GM12878 (cell line): ENCODE results near the gene ADK. TPM values are rescaled to one million over a fixed set of nuclear protein-coding genes. Genes with fewer than 3 reads are reported as not detected.

ENCODE experiments used
- ATAC-seq: fragments of 200-7000 bp; cut with Tn5 transposase; 3 replicates; pipeline ENCODE4 v1.9.1; 2020; ENCODE audit warnings: mild to moderate bottlenecking, moderate library complexity
- BruUV-seq: library from RNA; stranded (reverse); fragments of 400-500 nt; replicated peaks from 2 replicates; lab custom pipeline; 2021; lab: Mats Ljungman, UMichigan
- CTCF ChIA-PET: fragments of 300-600 bp; sonication (Branson Sonifier 250); formaldehyde crosslinking; extraction: SDS; loops from one replicate; lab custom pipeline; 2021; ENCODE audit warnings: inconsistent platforms; lab: Yijun Ruan, JAX
- POLR2A ChIA-PET: fragments of 350-600 bp; formaldehyde crosslinking; extraction: SDS; loops from one replicate; lab custom pipeline; 2021; ENCODE audit warnings: inconsistent platforms; lab: Charles Lee
- RAD21 ChIA-PET: fragments of 300-600 bp; sonication (Branson Sonifier 250); formaldehyde crosslinking; loops from one replicate; lab custom pipeline; 2023; ENCODE audit warnings: antibody characterized with exemption; ENCODE audit not compliant: unreplicated experiment; lab: Charles Lee
- SMC1A ChIA-PET: fragments of 300-600 bp; sonication (Branson Sonifier 250); formaldehyde crosslinking; loops from one replicate; lab custom pipeline; 2023; ENCODE audit not compliant: unreplicated experiment, uncharacterized antibody; lab: Charles Lee
- DNase-seq: peaks from one replicate; pipeline ENCODE4 v3.0.0-alpha.2; 2011; ENCODE audit warnings: low read depth, low spot score
- FAIRE-seq: peaks from 3 replicates; lab custom pipeline; 2011; peaks lifted over from hg19 to GRCh38; lab: Jason Lieb, UNC
- H2AFZ ChIP-seq: 2 replicates; pipeline ENCODE4 v1.6.0; 2011; ENCODE audit warnings: low read depth, low read length, control low read depth; ENCODE audit not compliant: control insufficient read depth
- H3K27ac ChIP-seq: 2 replicates; pipeline ENCODE4 v1.5.1; 2011; ENCODE audit warnings: control low read depth; ENCODE audit not compliant: control insufficient read depth, insufficient read depth
- H3K27me3 ChIP-seq, 2 experiments: replicated peaks in 1 of 2; 2 replicates each; pipeline versions ENCODE4 v1.6.0 to v1.6.1; 2011; ENCODE audit warnings: low read length in 1 of 2; ENCODE audit not compliant: control insufficient read depth in 2 of 2, insufficient read depth in 2 of 2
- H3K36me3 ChIP-seq, 2 experiments: 2 replicates each; pipeline ENCODE4 v1.5.1; 2011; ENCODE audit warnings: low read length in 1 of 2; ENCODE audit not compliant: control insufficient read depth in 2 of 2, insufficient read depth in 2 of 2
- H3K4me1 ChIP-seq: 2 replicates; pipeline ENCODE4 v1.6.1; 2011; ENCODE audit warnings: mild to moderate bottlenecking, low read length, moderate library complexity, mixed read lengths; ENCODE audit not compliant: control insufficient read depth, insufficient read depth
- H3K4me2 ChIP-seq: 2 replicates; pipeline ENCODE4 v1.6.0; 2011; ENCODE audit warnings: control low read depth; ENCODE audit not compliant: control insufficient read depth, insufficient read depth
- H3K4me3 ChIP-seq: fragments of 200-600 bp; sonication (generic); 2 replicates; pipeline ENCODE4 v1.5.1; 2016
- H3K79me2 ChIP-seq: 2 replicates; pipeline ENCODE4 v1.6.0; 2011; ENCODE audit warnings: low read length; ENCODE audit not compliant: control insufficient read depth, insufficient read depth
- H3K9ac ChIP-seq: 2 replicates; pipeline ENCODE4 v1.8.0; 2011; ENCODE audit warnings: low read length, control low read depth, mixed read lengths; ENCODE audit not compliant: control insufficient read depth, insufficient read depth
- H3K9me3 ChIP-seq: replicated peaks from 3 replicates; pipeline ENCODE4 v1.5.1; 2011; ENCODE audit warnings: mild to moderate bottlenecking, low read length; ENCODE audit not compliant: control insufficient read depth, insufficient read depth
- H4K20me1 ChIP-seq: 2 replicates; pipeline ENCODE4 v1.6.0; 2011; ENCODE audit not compliant: control insufficient read depth, insufficient read depth
- ASH2L ChIP-seq: fragments of 300-600, 200-600 bp; sonication (generic); IDR thresholded peaks from 2 replicates; pipeline ENCODE4 v1.6.1; 2017; ENCODE audit warnings: low read depth, mild to moderate bottlenecking, borderline replicate concordance
- ATF2 ChIP-seq: IDR thresholded peaks from 2 replicates; pipeline ENCODE4 v1.6.1; 2012; ENCODE audit warnings: low read length, inconsistent platforms
- BRCA1 ChIP-seq: IDR thresholded peaks from 2 replicates; pipeline ENCODE4 v1.6.1; 2011; ENCODE audit warnings: low read depth, low read length, improper control_type of control experiment
- CBX5 ChIP-seq: sonication (generic); IDR thresholded peaks from 2 replicates; pipeline ENCODE4 v1.6.1; 2016; ENCODE audit warnings: low read depth, moderate library complexity, mild to moderate bottlenecking, inconsistent platforms
- EED ChIP-seq: sonication (generic); IDR thresholded peaks from 2 replicates; pipeline ENCODE4 v1.6.1; 2016; ENCODE audit warnings: antibody characterized with exemption, low read depth
- EZH2 ChIP-seq: IDR thresholded peaks from 2 replicates; pipeline ENCODE4 v1.6.1; 2012; ENCODE audit warnings: low read depth, mild to moderate bottlenecking, control low read depth, inconsistent platforms, low read length, borderline replicate concordance; ENCODE audit not compliant: control insufficient read depth
- GABPA ChIP-seq: IDR thresholded peaks from 2 replicates; pipeline ENCODE4 v1.6.1; 2014; ENCODE audit warnings: antibody characterized with exemption, low read depth, mild to moderate bottlenecking, inconsistent platforms
- HDAC2 ChIP-seq: fragments of 200-600 bp; sonication (generic); IDR thresholded peaks from 2 replicates; pipeline ENCODE4 v1.6.1; 2017
- KAT2A ChIP-seq: conservative IDR thresholded peaks from 2 replicates; pipeline ENCODE4 v1.6.1; 2011; ENCODE audit warnings: low read depth, low read length; ENCODE audit not compliant: control insufficient read depth
- MEF2A ChIP-seq: IDR thresholded peaks from 2 replicates; pipeline ENCODE4 v1.6.1; 2011; ENCODE audit warnings: low read depth, mild to moderate bottlenecking, low read length, moderate library complexity; ENCODE audit not compliant: insufficient read depth
- MEF2B ChIP-seq: fragments of 450-650 bp; IDR thresholded peaks from 2 replicates; pipeline ENCODE4 v1.6.1; 2018; ENCODE audit warnings: mild to moderate bottlenecking, moderate library complexity; ENCODE audit not compliant: partially characterized antibody, poor library complexity, severe bottlenecking
- POLR2A ChIP-seq: IDR thresholded peaks from 2 replicates; pipeline ENCODE4 v1.6.1; 2011; ENCODE audit warnings: low read depth, mild to moderate bottlenecking, low read length
- RB1 ChIP-seq: fragments of 450-650 bp; formaldehyde crosslinking; IDR thresholded peaks from 2 replicates; pipeline ENCODE4 v1.6.1; 2017; ENCODE audit warnings: mild to moderate bottlenecking, borderline replicate concordance
- SIN3A ChIP-seq: IDR thresholded peaks from 2 replicates; pipeline ENCODE4 v1.6.1; 2012; ENCODE audit warnings: low read depth, low read length, improper control_type of control experiment
- ZBTB11 ChIP-seq: fragments of 450-650 bp; formaldehyde crosslinking; IDR thresholded peaks from 2 replicates; pipeline ENCODE4 v1.5.0; 2022; ENCODE audit warnings: mild to moderate bottlenecking, missing genetic modification characterization
- WGBS: methylation state at CpG from one replicate; pipeline ENCODE4 v1.1.6; 2016; ENCODE audit warnings: low lambda C conversion rate; ENCODE audit not compliant: insufficient replicate concordance, insufficient coverage; ENCODE audit errors: missing lambda C conversion rate; 5-methylcytosine and 5-hydroxymethylcytosine counted together
- in situ Hi-C: fragments of 300-500 bp; cut with MboI; formaldehyde crosslinking; loops from 9 replicates; pipeline ENCODE4 v1.14.3; 2018; ENCODE audit warnings: mixed read lengths
- intact Hi-C: fragments of 100-400 bp; cut with micrococcal nuclease; formaldehyde crosslinking; loops from one replicate; pipeline ENCODE4 v1.14.2; 2022; ENCODE audit not compliant: unreplicated experiment
- polyA plus RNA-seq, 11 experiments: library from polyadenylated mRNA; depleted of rRNA in 4 of 11; unstranded in 6 of 11; stranded (reverse) in 5 of 11; fragments of >200 nt; fragmentation: Nextera tagmentation in 4 of 11; fragmentation: Illumina TruSeq in 1 of 11; extraction: Ambion mirVana in 4 of 11; extraction: Trizol in 1 of 11; gene quantifications; 1 replicate in 1 of 11; 2 replicates in 10 of 11; pipeline versions ENCODE4 v1.2.1 to v1.2.3, GENCODE V29; 2011 to 2016; ENCODE audit warnings: inconsistent platforms in 2 of 11, missing spikeins in 2 of 11, low read depth in 1 of 11
- total RNA-seq, 4 experiments: library from RNA; depleted of rRNA in 3 of 4; stranded (reverse); fragments of >200 nt in 3 of 4; fragmentation: Illumina TruSeq in 1 of 4; extraction: Trizol in 1 of 4; gene quantifications; 2 replicates each; pipeline versions ENCODE4 v1.2.1 to v1.2.3, GENCODE V29; 2013 to 2021
- TF ChIP-seq, protein P1 (sequence below): IDR thresholded peaks from 2 replicates; pipeline ENCODE4 v1.6.1; 2011; ENCODE audit warnings: low read depth, mild to moderate bottlenecking, low read length, moderate library complexity, borderline replicate concordance; ENCODE audit errors: extremely low read depth
- TF ChIP-seq, protein P2 (sequence below): fragments of 150-350 bp; IDR thresholded peaks from 2 replicates; pipeline ENCODE4 v1.6.1; 2014; ENCODE audit warnings: mild to moderate bottlenecking, low read depth, low read length

The ADK gene
- total and polyA plus RNA-seq, 10 of the 15 experiments (the other 5 are each of a cell fraction or from before 2014, with no cell fraction given), result 42.0 to 151 (median 81.6) TPM

DNA sequence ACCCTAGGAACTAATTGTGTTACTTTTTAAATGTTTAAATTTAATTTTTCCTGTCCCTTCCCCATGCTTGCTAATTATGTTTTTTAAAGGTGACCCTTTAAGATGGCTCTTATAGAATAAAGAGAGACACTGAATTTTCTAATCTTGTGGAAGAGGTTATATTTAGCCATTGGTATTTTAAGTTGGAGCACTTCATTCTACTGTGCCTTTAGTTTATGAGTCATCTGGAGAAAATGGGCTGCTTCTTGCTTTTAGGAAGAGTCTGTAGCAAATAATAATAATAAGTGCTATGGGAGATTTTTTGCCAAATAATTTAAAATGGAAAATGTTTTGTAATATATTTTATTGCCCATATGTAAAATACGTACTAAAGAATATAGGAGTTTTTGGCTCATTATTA is 139.7 kb downstream of the ADK start:
- Histone ChIP-seq H3K4me1 (no peaks in the 10 kb centered on the region), H3K4me3 (no peak overlapping the region), H2AFZ (no peak overlapping the region), H3K9ac (no peak overlapping the region), H3K27me3 (no peaks in the 10 kb centered on the region), H4K20me1 (no peaks in the 10 kb centered on the region), H3K79me2 (no peaks in the 10 kb centered on the region; the same call in 1 of the 2 replicates), H3K4me2 (no peak overlapping the region), H3K27ac (no peak overlapping the region), H3K9me3 (no peaks in the 10 kb centered on the region), H3K36me3 (no peaks in the 10 kb centered on the region; a peak in 1 of 4 replicates)
- WGBS, result 100% methylated on average over 1 of the region's 1 CpG
- ChIA-PET CTCF (interaction anchor here (1.0 kb wide), 1 partner anchor 292 kb away, joined by 4 read pairs; no protein-coding TSS in a partner anchor), POLR2A (interaction anchor here (1.0 kb wide), 1 partner anchor 490 kb away, joined by 3 read pairs; no protein-coding TSS in a partner anchor), SMC1A (no interaction called here), RAD21 (no interaction called here)
- in situ Hi-C loops (no loop called here), intact Hi-C loops (no loop called here)
- ATAC-seq (no peak), FAIRE-seq (no peak), DNase-seq (no peak)
- BruUV-seq, result no TSS peak
- no peak for TF ChIP-seq MEF2A
- no peak for TF ChIP-seq ASH2L
- no peak for TF ChIP-seq CBX5
- TF ChIP-seq RB1, result no peak
- TF ChIP-seq, protein P1, sequence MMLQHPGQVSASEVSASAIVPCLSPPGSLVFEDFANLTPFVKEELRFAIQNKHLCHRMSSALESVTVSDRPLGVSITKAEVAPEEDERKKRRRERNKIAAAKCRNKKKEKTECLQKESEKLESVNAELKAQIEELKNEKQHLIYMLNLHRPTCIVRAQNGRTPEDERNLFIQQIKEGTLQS, result no peak
- TF ChIP-seq ZBTB11 (CRISPR knock-in tag), result no peak
- no peak for TF ChIP-seq GABPA
- no peak for TF ChIP-seq ATF2
- TF ChIP-seq BRCA1, result no peak
- no peak for TF ChIP-seq EED
- TF ChIP-seq EZH2, result no peak
- no peak for TF ChIP-seq SIN3A
- TF ChIP-seq, protein P2, sequence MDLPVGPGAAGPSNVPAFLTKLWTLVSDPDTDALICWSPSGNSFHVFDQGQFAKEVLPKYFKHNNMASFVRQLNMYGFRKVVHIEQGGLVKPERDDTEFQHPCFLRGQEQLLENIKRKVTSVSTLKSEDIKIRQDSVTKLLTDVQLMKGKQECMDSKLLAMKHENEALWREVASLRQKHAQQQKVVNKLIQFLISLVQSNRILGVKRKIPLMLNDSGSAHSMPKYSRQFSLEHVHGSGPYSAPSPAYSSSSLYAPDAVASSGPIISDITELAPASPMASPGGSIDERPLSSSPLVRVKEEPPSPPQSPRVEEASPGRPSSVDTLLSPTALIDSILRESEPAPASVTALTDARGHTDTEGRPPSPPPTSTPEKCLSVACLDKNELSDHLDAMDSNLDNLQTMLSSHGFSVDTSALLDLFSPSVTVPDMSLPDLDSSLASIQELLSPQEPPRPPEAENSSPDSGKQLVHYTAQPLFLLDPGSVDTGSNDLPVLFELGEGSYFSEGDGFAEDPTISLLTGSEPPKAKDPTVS, result no peak
- TF ChIP-seq HDAC2, result no peak
- TF ChIP-seq KAT2A, result no peak
- no peak for TF ChIP-seq MEF2B
- TF ChIP-seq POLR2A, result no peak
